Endodermal cell (in vitro differentiated cells): ENCODE measurements around the gene HS6ST1. TPM values are rescaled to one million over a fixed set of nuclear protein-coding genes. Genes with fewer than 3 reads are reported as not detected.
A peak's percentile ranks its signal among the peaks of the same experiment; 100 is the strongest.

Experiments
- DNase-seq: peaks from one replicate; pipeline ENCODE4 v3.0.0-alpha.2; 2017
- H3K27ac ChIP-seq: 2 replicates; pipeline ENCODE4 v1.5.1; 2013; ENCODE audit warnings: mild to moderate bottlenecking, low read depth, low read length, moderate library complexity
- H3K27me3 ChIP-seq: 2 replicates; pipeline ENCODE4 v1.6.1; 2013; ENCODE audit warnings: mild to moderate bottlenecking, low read length, moderate library complexity; ENCODE audit not compliant: insufficient read depth, control insufficient read depth, poor library complexity, severe bottlenecking
- H3K36me3 ChIP-seq: 2 replicates; pipeline ENCODE4 v1.7.0; 2013; ENCODE audit warnings: mild to moderate bottlenecking, low read length, moderate library complexity; ENCODE audit not compliant: control insufficient read depth, insufficient read depth
- H3K4me1 ChIP-seq: one replicate; pipeline ENCODE4 v1.7.0; 2013; ENCODE audit warnings: low read length; ENCODE audit not compliant: control insufficient read depth, insufficient read depth
- H3K4me3 ChIP-seq: 2 replicates; pipeline ENCODE4 v1.5.1; 2013; ENCODE audit warnings: mild to moderate bottlenecking, low read length, moderate library complexity
- H3K9ac ChIP-seq: 2 replicates; pipeline ENCODE4 v1.6.1; 2013; ENCODE audit warnings: mild to moderate bottlenecking, low read length, moderate library complexity; ENCODE audit not compliant: poor library complexity, severe bottlenecking; ENCODE audit errors: extremely low read depth
- H3K9me3 ChIP-seq: 2 replicates; pipeline ENCODE4 v1.6.1; 2013; ENCODE audit warnings: mild to moderate bottlenecking, low read length, moderate library complexity; ENCODE audit not compliant: control insufficient read depth
- H3K27ac Mint-ChIP-seq: 2 replicates; pipeline ENCODE4 v1.8.0; 2020; ENCODE audit warnings: mixed read lengths
- H3K27me3 Mint-ChIP-seq: 2 replicates; pipeline ENCODE4 v1.8.0; 2021; ENCODE audit warnings: mild to moderate bottlenecking, mixed read lengths; ENCODE audit not compliant: insufficient read depth
- H3K36me3 Mint-ChIP-seq: 2 replicates; pipeline ENCODE4 v1.8.0; 2020; ENCODE audit warnings: low read depth, mixed read lengths
- H3K4me1 Mint-ChIP-seq: 2 replicates; pipeline ENCODE4 v1.8.0; 2020; ENCODE audit warnings: mixed read lengths
- H3K4me3 Mint-ChIP-seq: 2 replicates; pipeline ENCODE4 v1.8.0; 2020; ENCODE audit warnings: mild to moderate bottlenecking, moderate library complexity, mixed read lengths
- H3K9me3 Mint-ChIP-seq: 2 replicates; pipeline ENCODE4 v1.8.0; 2020; ENCODE audit warnings: mild to moderate bottlenecking, mixed read lengths
- CTCF ChIP-seq: fragments of 200-600 bp; sonication (generic); conservative IDR thresholded peaks from 2 replicates; pipeline ENCODE4 v1.5.0; 2021; ENCODE audit warnings: antibody characterized with exemption, mild to moderate bottlenecking
- WGBS, 2 experiments: methylation state at CpG; one replicate each; pipeline versions ENCODE4 v1.1.5 to v1.1.7; 2013; ENCODE audit warnings: missing lambda C conversion rate in 2 of 2, mixed read lengths in 1 of 2; ENCODE audit not compliant: insufficient coverage in 1 of 2, insufficient read length in 1 of 2; 5-methylcytosine and 5-hydroxymethylcytosine counted together
- total RNA-seq, 2 donors: library from RNA; stranded (reverse); fragmentation: NEBNext Ultra II Directional in 1 of 2; extraction: Animal tissue kit (Norgen Biotek cat#: 25700) in 1 of 2; gene quantifications; 2 replicates in 1 of 2; 3 replicates in 1 of 2; pipeline ENCODE4 v1.2.1, GENCODE V29; 2021

HS6ST1 gene
- total RNA-seq, 2 donors from 2014 or later, result 93.0 to 106 TPM

GRCh38 chr2:128237911-128238697 lies 80.6 kb downstream of the HS6ST1 start:
- DNase-seq, result peak; percentile 22
- H3K9ac ChIP-seq, result no peak overlapping the region
- H3K4me1 Mint-ChIP-seq, result peaks cover 42% of the 10 kb centered on the region
- H3K27ac Mint-ChIP-seq, result peak overlapping the region; percentile 8
- H3K4me1 ChIP-seq, result peaks cover 10% of the 10 kb centered on the region
- no peaks in the 10 kb centered on the region for H3K36me3 ChIP-seq
- no peaks in the 10 kb centered on the region for H3K27me3 Mint-ChIP-seq
- H3K27me3 ChIP-seq, result no peaks in the 10 kb centered on the region
- no peak for TF ChIP-seq CTCF
- no peaks in the 10 kb centered on the region for H3K36me3 Mint-ChIP-seq
- H3K4me3 Mint-ChIP-seq, result no peak overlapping the region
- no peak overlapping the region for H3K27ac ChIP-seq
- peaks cover 2% of the 10 kb centered on the region for H3K9me3 Mint-ChIP-seq
- WGBS, 2 experiments, result 87 to 95% methylated on average over 4 to 8 of the region's 8 CpGs
- no peak overlapping the region for H3K4me3 ChIP-seq
- no peaks in the 10 kb centered on the region for H3K9me3 ChIP-seq

- DNase-seq, result no peak
- Mint-ChIP-seq H3K4me1 (peaks cover 33% of the 10 kb centered on the region), H3K27ac (no peak overlapping the region), H3K36me3 (no peaks in the 10 kb centered on the region), H3K9me3 (peaks cover 2% of the 10 kb centered on the region), H3K4me3 (no peak overlapping the region), H3K27me3 (peaks cover 2% of the 10 kb centered on the region)
- TF ChIP-seq CTCF, result no peak
- Histone ChIP-seq H3K27me3 (no peaks in the 10 kb centered on the region), H3K4me3 (no peak overlapping the region), H3K9me3 (no peaks in the 10 kb centered on the region), H3K9ac (no peak overlapping the region), H3K27ac (no peak overlapping the region), H3K36me3 (no peaks in the 10 kb centered on the region), H3K4me1 (peaks cover 10% of the 10 kb centered on the region)
- 83 to 95% methylated on average over 1 to 2 of the region's 2 CpGs for WGBS, 2 experiments
Observed at GRCh38 chr2:128237081-128237534, 81.6 kb downstream of the HS6ST1 start.

- peak overlapping the region; percentile 75 for H3K27ac Mint-ChIP-seq
- peaks cover 2% of the 10 kb centered on the region for H3K9me3 Mint-ChIP-seq
- no peak overlapping the region for H3K4me3 Mint-ChIP-seq
- Histone ChIP-seq H3K27me3 (no peaks in the 10 kb centered on the region), H3K9ac (no peak overlapping the region), H3K9me3 (no peaks in the 10 kb centered on the region), H3K36me3 (no peaks in the 10 kb centered on the region), H3K27ac (no peak overlapping the region), H3K4me1 (peaks cover 10% of the 10 kb centered on the region), H3K4me3 (no peak overlapping the region)
- no peak for TF ChIP-seq CTCF
- peaks cover 2% of the 10 kb centered on the region for H3K27me3 Mint-ChIP-seq
- H3K36me3 Mint-ChIP-seq, result no peaks in the 10 kb centered on the region
- peak; percentile 54 for DNase-seq
- 97 to 98% methylated on average over 6 to 8 of the region's 8 CpGs for WGBS, 2 experiments
- H3K4me1 Mint-ChIP-seq, result peaks cover 29% of the 10 kb centered on the region
Observed at GRCh38 chr2:128236491-128237035, 82.1 kb downstream of the HS6ST1 start.
